SIG-M5 (cell line): Measurements from ENCODE around the gene CHD5.
"Not testable (repeated sequence)": the region's sequence is repeated elsewhere in the genome, so short reads cannot be mapped to it uniquely, and the experiment has no call there.

Experiments
- DNase-seq: peaks from one replicate; lab custom pipeline; 2025; lab: John Stamatoyannopoulos, UW

CHD5 gene

GRCh38 chr1:6180268-6180706 is at the start of gene CHD5:
Gene CHD5 (minus strand): TSS chr1:6180321. CDS start chr1:6180023, 298 bp downstream.
- DNase-seq = no peak

GRCh38 chr1:6225651-6226050 is 45.5 kb upstream of the CHD5 start:
- no peak for DNase-seq

GRCh38 chr1:6224718-6225117 is 44.6 kb upstream of the CHD5 start:
- no peak for DNase-seq

GRCh38 chr1:6223617-6224016 is 43.5 kb upstream of the CHD5 start:
- no peak for DNase-seq

- DNase-seq = no peak
Measured at GRCh38 chr1:6222636-6223035, 42.5 kb upstream of the CHD5 start.

GRCh38 chr1:6221210-6221784 is 41.2 kb upstream of the CHD5 start:
- DNase-seq = no peak

GRCh38 chr1:6220236-6220635 is 40.1 kb upstream of the CHD5 start:
- DNase-seq = no peak

- DNase-seq = not testable (repeated sequence)
Measured at GRCh38 chr1:6219641-6220040, 39.5 kb upstream of the CHD5 start.

GRCh38 chr1:6218375-6219164 is 38.4 kb upstream of the CHD5 start:
- DNase-seq = no peak

- DNase-seq = no peak
Measured at GRCh38 chr1:6212193-6212959, 32.3 kb upstream of the CHD5 start.

GRCh38 chr1:6211731-6212130 is 31.6 kb upstream of the CHD5 start:
- DNase-seq = no peak

- DNase-seq = no peak
Measured at GRCh38 chr1:6210591-6211355, 30.7 kb upstream of the CHD5 start.

- no peak for DNase-seq
Measured at GRCh38 chr1:6209661-6210580, 29.8 kb upstream of the CHD5 start.

GRCh38 chr1:6208723-6209660 is 28.9 kb upstream of the CHD5 start:
- DNase-seq = no peak

GRCh38 chr1:6207921-6208320 is 27.8 kb upstream of the CHD5 start:
- DNase-seq = no peak

GRCh38 chr1:6207075-6207885 is 27.2 kb upstream of the CHD5 start:
- DNase-seq = no peak

GRCh38 chr1:6206520-6206855 is 26.4 kb upstream of the CHD5 start:
- no peak for DNase-seq

- DNase-seq = no peak
Measured at GRCh38 chr1:6205849-6206519, 25.9 kb upstream of the CHD5 start, which contains the start of gene RNF207. Gene RNF207 (plus strand): TSS chr1:6206119. CDS start chr1:6206536, 417 bp downstream.

GRCh38 chr1:6202256-6202655 is 22.1 kb upstream of the CHD5 start:
- no peak for DNase-seq
